ENCODE measurements around the gene MEGF6.

DNA sequence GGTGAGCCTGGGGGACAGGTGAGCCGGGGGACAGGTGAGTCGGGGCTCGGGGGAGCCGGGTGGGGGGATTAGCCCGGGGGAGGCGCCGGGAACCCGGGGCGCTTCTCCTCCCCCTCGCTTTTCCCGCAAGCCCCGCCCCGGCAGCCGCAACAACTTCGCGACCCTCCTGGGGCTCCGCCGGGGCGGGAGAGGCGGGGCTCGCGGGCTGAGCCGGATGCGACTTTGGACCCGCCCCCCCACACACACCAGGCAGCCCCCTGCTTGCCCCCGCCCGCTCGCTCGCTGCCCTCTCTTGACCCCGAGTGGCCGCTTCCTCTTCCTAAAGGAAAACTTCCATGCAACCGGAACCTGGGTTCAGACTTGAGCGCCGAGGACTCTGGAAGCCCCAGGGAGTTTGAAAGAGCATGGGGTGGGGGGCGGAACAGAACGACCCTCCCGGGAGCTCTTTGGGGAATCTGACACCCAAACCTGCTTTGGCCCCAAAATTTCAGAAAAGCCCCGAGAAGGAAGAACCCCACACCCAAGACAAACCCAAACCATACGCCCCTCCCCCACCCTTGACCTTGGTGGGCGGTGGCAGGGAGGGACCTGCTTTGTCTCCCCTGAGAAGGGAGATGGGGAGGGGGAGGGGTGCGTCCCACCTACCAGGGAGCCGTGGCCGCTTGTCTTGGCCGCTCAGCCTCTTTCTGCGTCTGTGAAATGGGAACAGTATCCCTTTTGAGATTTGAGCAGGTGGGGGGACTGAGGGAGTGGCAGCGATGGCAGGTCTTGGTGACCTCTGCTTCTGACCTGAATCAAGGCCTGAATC is 156.3 kb downstream of the MEGF6 start:
- TF ChIP-seq POLR2A (IDR thresholded peaks at IDR 0.05): no peak
- TF ChIP-seq, protein P1, sequence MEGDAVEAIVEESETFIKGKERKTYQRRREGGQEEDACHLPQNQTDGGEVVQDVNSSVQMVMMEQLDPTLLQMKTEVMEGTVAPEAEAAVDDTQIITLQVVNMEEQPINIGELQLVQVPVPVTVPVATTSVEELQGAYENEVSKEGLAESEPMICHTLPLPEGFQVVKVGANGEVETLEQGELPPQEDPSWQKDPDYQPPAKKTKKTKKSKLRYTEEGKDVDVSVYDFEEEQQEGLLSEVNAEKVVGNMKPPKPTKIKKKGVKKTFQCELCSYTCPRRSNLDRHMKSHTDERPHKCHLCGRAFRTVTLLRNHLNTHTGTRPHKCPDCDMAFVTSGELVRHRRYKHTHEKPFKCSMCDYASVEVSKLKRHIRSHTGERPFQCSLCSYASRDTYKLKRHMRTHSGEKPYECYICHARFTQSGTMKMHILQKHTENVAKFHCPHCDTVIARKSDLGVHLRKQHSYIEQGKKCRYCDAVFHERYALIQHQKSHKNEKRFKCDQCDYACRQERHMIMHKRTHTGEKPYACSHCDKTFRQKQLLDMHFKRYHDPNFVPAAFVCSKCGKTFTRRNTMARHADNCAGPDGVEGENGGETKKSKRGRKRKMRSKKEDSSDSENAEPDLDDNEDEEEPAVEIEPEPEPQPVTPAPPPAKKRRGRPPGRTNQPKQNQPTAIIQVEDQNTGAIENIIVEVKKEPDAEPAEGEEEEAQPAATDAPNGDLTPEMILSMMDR (IDR thresholded peaks at IDR 0.05): no peak
